ENCODE results near the gene S100B.

DNA sequence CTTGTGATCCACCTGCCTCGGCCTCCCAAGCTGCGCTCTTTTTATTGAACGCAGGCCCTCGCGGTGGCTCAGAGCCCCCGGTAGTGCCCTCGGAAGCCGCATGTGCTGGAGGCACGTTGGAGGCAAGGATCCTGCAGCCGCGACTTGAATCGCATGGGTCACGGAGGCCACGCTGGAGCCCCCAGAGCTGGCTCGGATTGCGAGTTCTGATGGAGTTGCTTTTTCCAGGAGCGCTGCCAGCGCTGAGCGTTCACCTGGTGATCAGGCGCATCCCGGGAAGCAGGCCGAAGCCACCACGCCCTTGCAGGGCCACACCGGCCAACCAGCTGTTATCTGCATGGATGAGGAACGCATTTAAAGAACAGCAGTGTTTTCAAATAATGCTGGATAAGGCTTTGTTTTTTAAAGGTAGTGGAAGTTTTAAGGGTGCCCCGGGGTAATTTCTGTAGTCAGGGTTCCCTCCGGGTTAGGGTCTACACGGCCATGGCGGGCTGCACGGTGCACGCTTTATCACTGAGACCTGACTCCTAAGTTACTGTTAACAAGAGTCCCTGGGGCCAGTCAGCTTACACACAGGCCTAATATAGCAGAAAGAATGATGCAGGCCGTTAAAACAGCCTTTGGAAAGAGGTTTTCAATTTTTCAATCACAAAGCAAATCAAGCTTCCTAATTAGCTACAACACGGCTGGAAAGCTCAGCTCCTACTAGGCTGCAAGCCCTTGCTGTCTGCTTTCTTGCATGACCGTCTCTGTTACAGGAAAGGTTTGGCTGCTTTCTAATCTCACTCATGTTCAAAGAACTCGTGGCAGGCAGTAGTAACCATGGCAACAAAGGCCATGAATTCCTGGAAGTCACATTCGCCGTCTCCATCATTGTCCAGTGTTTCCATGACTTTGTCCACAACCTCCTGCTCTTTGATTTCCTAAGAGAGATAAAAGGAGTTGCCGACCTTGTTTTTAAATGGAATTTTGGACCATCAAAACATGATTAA, 6.0 kb downstream of the S100B start:
- TF ChIP-seq POLR2A (IDR thresholded peaks at IDR 0.05): no peak
- no peak for TF ChIP-seq CTCF (IDR thresholded peaks at IDR 0.05)
- peak; percentile 32 for TF ChIP-seq POLR2AphosphoS5 (IDR thresholded peaks at IDR 0.05)

Measured in prostate gland (tissue), 2 donors.